Retina (tissue), 1 donor: Measurements from ENCODE around the gene FECH.
A peak's percentile ranks its signal among the peaks of the same experiment; 100 is the strongest.

Experiments used
- DNase-seq: peaks from one replicate; pipeline ENCODE4 v3.0.0-alpha.2; 2016

FECH gene

GRCh38 chr18:57581301-57581934, 5.1 kb downstream of the FECH start:
- no peak for DNase-seq

GRCh38 chr18:57579934-57580333, 6.6 kb downstream of the FECH start:
- no peak for DNase-seq

DNA sequence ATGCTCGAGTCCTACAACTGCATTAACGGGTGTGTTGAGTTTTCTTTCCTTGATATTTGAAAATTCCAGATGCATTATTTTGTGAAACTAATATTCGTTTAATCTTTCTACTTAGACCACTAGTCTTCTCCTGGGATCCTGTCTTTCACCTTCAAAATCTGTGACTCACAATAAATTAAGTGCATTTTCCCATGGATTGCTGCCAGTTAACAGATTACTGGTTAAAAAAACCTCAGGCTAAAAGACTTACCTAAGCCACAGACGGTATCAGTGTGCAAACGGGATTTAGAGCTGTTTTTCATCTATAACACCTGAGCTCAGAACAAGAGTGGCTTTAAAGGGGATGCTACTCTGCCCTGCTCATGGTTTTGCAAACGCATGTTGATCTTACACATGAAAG, 10.2 kb downstream of the FECH start:
- DNase-seq = no peak

DNA sequence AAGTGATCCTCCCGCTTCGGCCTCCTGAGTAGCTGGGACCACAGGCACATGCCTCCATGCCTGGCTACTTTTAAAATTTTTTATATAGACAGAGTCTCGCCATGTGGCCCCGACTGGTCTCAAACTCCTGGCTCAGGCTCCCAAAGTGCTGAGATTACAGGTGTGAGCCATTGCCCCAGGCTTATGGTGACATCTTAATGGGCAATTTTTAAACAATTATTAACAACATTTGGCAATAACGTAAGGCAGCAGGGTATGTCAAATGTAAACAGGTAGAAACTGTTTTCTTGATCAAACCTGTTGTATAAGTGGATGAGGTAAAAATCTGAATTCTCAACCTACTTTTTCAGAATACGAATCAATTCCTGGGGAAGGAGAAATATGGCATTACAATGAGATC, 11.0 kb downstream of the FECH start:
- no peak for DNase-seq

GRCh38 chr18:57574866-57575265, 11.6 kb downstream of the FECH start:
- DNase-seq = no peak

DNA sequence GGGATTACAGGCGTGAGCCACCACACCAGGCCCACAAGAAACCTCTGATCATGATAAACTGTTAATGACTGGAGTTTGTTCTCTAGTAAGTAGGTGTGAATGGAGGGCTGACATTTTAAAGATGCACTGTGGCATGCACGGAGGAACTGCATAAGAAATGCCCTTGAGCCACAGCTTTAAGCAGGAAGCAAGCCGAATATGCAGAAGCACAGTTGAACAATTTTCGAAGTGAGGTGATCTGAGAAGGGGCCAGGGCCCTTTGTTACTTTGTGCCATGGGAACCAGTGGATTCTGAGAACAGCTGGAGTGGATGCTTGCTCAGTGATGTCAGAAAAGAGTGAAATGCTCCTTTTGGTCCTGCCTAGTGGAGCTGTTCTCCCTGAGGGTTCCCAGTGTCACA, 16.3 kb downstream of the FECH start:
- no peak for DNase-seq

DNA sequence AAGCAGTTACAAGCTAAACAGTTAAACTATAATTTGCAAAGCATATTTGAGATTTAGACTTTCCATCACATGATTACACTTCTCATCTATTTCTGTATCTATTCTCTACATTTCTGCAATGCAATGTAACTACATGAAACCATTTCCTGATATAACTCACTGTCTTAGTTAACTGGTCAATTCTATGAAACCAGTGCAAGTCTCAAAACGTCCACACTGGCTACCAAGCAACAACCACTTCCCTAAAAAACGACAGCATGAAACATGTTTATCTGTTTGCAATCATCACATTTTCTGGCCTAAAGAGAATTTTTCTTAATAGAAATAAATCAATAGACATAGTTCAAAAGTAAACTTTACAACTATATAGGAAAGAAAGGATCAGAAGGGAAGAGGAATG, 17.4 kb downstream of the FECH start:
- DNase-seq = no peak

DNA sequence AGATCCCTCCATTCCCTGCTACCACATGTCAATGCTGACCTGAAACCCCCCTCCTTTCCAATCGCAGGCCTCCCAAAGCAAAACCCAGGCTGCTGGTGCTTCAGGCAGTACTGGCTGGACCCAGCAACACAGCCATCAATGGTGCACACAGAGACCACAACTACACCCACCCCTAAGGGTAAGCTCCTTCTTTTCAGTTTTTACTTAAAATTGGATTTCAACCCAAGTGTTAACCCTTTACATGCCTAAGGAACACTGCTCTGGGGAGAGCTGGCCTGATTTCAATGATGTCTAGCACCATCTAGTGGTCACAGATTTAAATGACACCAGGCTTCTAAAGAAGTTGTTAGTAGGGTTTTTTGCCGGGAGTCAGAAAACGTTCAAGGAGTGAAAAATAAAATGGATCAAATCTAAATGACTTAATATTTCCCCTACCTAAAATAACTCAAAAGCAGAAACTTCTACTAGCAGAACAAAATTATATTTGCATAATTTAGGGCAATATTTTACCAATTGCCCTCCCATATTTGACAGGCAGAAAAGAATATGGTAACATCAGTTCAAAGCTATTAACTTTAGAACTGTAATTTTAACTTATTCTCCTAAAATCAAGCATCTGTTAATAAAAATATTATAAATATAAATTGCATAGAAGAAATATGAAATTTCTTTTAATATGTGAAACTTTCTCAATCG, 24.6 kb downstream of the FECH start:
- DNase-seq = peak; percentile 81

DNA sequence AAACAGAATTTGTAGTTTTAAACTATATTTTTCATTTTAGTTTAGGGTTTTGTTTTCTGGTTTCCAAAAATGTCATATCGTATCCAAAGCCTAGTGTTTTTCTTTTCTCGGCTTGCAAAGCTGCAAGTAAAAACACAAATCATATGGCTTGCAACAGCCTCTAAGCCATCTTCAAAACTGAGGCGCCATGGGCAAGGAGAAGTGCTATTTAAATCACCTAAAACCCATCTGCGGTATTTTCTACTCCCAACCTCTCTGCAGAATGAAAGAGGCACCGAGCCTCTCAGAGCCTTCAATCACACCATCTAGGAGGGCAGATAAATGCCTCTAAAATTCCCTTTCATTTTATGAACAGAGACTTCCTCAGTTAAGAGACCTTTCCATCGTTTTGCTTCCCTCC, 25.2 kb downstream of the FECH start:
- no peak for DNase-seq

- peak; percentile 35 for DNase-seq
These were observed 27.2 kb downstream of the FECH start for GRCh38 chr18:57559314-57559713.

- no peak for DNase-seq
These were observed 31.4 kb downstream of the FECH start for GRCh38 chr18:57555134-57555533.

GRCh38 chr18:57550510-57550909, 36.0 kb downstream of the FECH start:
- no peak for DNase-seq

DNA sequence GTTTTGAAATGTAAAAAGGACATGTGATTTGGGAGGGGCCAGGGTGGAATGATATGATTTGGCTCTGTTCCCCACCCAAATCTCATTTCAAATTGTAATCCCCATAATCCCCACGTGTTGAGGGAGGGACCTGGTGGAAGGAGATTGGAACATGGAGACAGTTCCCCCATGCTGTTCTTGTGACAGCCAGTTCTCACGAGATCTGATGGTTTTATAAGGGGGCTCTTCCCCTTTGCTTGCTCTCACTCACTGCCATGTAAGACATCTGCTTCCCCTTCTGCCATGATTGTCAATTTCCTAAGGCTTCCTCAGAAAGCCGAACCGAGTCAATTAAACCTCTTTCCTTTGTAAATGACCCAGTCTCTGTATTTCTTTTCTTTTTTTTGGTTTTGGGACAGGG, 39.2 kb downstream of the FECH start:
- no peak for DNase-seq

DNA sequence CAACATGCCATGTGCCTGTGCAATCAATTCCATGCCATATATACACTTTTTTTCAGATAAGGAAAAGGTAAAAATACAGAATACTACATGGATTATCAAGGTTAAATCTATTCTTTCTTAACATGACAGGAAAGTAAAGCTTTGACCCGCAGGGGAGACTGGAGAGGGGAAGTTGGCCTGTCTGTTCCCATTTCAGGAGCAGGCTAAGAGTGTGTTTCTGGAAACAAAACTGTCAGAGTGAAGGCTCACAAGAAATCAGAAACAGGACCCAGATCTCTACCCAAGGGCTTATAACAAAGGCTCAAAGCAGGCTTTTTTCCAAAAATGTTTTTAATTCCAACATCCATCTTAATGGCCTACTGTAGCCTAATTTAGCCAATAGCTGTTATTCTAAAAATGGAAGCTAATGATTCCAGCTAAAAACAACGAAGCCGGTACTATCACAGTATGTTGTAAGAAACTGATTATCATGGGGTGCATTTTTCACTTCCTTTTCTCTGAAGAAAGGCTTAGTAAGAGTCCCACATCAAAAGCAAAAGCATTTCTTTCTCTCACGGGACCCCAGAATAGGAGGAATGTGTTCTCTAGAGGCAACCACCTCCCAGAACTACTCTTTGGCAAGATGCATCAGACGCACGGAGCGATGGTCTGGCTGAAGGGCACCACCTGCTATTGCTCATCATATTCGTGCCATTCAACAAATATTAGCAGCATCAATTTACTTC, 41.4 kb downstream of the FECH start:
- no peak for DNase-seq

GRCh38 chr18:57543560-57543959, 42.9 kb downstream of the FECH start:
- no peak for DNase-seq

- no peak for DNase-seq
These were observed 43.6 kb downstream of the FECH start for GRCh38 chr18:57542812-57543427.

DNA sequence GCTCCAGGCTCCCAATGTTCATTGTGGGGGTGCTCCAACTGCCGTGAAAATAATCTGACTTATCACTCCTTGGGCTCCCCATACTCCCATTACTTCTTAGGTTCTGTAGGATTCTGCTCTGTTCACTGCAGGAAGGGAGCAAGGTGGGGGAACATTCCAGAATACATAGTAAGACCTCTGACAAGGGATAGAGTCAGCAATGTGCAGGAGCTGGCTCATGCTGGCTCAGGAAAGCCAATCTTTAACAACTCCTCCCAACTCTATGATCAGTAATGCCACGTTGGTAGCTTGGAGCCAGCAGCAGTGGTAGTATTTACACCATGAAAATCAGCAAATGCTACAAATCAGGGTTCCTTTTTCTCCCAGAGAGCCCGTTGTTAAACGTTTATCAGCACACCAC, 44.4 kb downstream of the FECH start:
- DNase-seq = no peak

- no peak for DNase-seq
These were observed 46.8 kb downstream of the FECH start for GRCh38 chr18:57539702-57540101.

DNA sequence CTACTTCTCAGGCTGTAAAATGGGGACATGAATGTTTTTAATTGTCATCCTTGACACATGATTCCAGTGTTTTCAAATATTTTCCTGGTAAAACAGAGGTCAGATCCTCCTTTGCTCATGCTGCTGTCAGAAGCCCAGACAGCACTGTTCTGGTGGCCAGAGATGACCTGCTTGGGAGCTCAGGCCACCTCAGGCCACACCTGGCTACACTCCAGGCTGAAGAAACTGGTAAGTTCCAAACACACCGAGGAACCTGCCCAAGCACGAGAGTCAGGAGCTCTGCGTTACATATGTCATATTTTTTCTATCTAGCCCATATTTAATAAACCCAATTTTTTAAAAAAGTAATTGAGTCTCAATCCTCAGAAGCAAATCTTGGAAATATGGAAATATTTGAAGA, 47.9 kb downstream of the FECH start:
- no peak for DNase-seq

- DNase-seq = no peak
These were observed 52.0 kb downstream of the FECH start for GRCh38 chr18:57534511-57534909.

DNA sequence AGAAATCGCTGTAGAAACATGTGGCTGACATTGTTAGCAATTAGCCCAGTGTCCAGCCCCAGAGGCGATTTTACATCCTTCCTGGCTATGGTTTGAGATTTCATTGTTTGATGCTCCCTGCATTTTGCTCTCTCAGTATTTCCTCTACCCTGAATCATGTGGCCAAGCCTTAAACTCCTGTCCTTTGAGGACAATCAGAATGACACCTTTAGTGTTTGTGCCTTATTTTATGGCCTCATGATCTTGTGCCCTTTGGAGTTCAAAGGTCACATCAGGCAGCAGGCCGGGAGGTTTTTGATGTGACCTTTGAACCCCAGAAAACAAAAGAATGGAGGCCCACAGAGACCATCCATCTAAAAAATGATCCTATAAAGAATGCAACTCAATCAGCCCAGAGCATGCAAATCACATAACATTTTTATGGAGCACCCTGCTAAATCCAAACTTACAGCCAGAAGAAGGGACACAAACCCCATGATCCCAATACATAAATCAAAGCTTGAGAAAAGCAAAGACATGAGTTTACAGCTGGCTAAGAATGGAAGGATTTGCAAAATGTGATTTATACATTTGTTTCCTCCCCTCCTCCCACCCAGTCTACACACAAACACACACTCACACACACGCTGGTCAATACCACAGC, 52.5 kb downstream of the FECH start:
- no peak for DNase-seq

- DNase-seq = peak; percentile 44
These were observed 53.3 kb downstream of the FECH start for GRCh38 chr18:57533006-57533867.
